Activated CD8-positive, alpha-beta T cell treated with anti-CD3 and anti-CD28 coated beads for 36 hours (primary cell): ENCODE data around the gene HERC2. TPM values are rescaled to one million over a fixed set of nuclear protein-coding genes. Genes with fewer than 3 reads are reported as not detected.

Source experiments
- ATAC-seq: fragments of 200-7000 bp; cut with Tn5 transposase; one replicate; pipeline ENCODE4 v1.10.0; 2021; ENCODE audit warnings: mild to moderate bottlenecking, moderate library complexity
- CTCF ChIA-PET: fragments of 350-600 bp; sonication (Branson Sonifier 250); formaldehyde crosslinking; loops from one replicate; lab custom pipeline; 2021; ENCODE audit warnings: antibody characterized with exemption; lab: Charles Lee
- POLR2A ChIA-PET: fragments of 350-600 bp; sonication (Branson Sonifier 250); formaldehyde crosslinking; loops from one replicate; lab custom pipeline; 2021; ENCODE audit warnings: antibody characterized with exemption; lab: Charles Lee
- DNase-seq: peaks from one replicate; pipeline ENCODE4 v3.0.0-alpha.2; 2020
- H3K27ac Mint-ChIP-seq: one replicate; pipeline ENCODE4 v1.8.0; 2021; ENCODE audit warnings: mild to moderate bottlenecking, mixed read lengths
- H3K27me3 Mint-ChIP-seq: one replicate; pipeline ENCODE4 v1.8.0; 2021; ENCODE audit warnings: mixed read lengths
- H3K36me3 Mint-ChIP-seq: one replicate; pipeline ENCODE4 v1.8.0; 2021; ENCODE audit warnings: low read depth, mixed read lengths
- H3K4me1 Mint-ChIP-seq: one replicate; pipeline ENCODE4 v1.8.0; 2021; ENCODE audit warnings: low read depth, mixed read lengths
- H3K4me3 Mint-ChIP-seq: one replicate; pipeline ENCODE4 v1.8.0; 2021; ENCODE audit warnings: mild to moderate bottlenecking, moderate library complexity, mixed read lengths
- H3K9me3 Mint-ChIP-seq: one replicate; pipeline ENCODE4 v1.8.0; 2021; ENCODE audit warnings: mixed read lengths
- CTCF ChIP-seq: fragments of 200-600 bp; IDR thresholded peaks from one replicate; pipeline ENCODE4 v1.8.0; 2022; ENCODE audit warnings: antibody characterized with exemption, mild to moderate bottlenecking
- intact Hi-C: fragments of 100-400 bp; cut with micrococcal nuclease; formaldehyde crosslinking; loops from one replicate; pipeline ENCODE4 v1.10.0; 2022
- total RNA-seq, 2 experiments: library from RNA; stranded (reverse); gene quantifications; one replicate each; pipeline ENCODE4 v1.2.3, GENCODE V29; 2021

The HERC2 gene
- total RNA-seq, 2 experiments from 2014 or later = 29.5 to 32.3 TPM

- ChIA-PET CTCF (no interaction called here), POLR2A (no interaction called here)
- H3K4me3 Mint-ChIP-seq = no peak overlapping the region
Measured at GRCh38 chr15:28182216-28182615, 139.8 kb downstream of the HERC2 start.

DNA sequence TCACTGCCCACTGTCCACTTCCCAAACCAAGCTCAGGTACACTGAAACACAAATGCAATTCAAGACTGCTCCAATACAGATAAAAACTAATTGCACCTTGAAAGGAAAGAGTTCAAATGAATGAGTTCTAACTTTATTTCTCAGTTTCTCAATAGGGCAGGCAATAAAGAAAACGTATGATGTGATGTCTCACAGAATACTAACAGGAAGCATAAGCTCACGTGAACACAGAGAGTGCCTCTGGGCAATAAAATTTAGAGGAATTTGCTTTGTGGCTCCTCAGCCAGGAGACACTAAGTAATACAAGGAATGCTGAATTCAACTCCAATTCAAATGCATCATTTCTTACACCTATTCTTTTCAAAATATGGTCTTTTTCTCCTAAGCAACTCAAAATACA, 140.6 kb downstream of the HERC2 start:
- POLR2A ChIA-PET = no interaction called here
- H3K4me1 Mint-ChIP-seq = no peaks in the 10 kb centered on the region
- peaks cover 13% of the 10 kb centered on the region for H3K36me3 Mint-ChIP-seq

More at GRCh38 chr15:28182216-28182615, 139.8 kb downstream of the HERC2 start:
- Mint-ChIP-seq H3K27ac (no peak overlapping the region), H3K36me3 (peaks cover 10% of the 10 kb centered on the region), H3K27me3 (no peaks in the 10 kb centered on the region), H3K4me1 (no peaks in the 10 kb centered on the region), H3K9me3 (no peaks in the 10 kb centered on the region)
- ATAC-seq (no peak), DNase-seq (no peak)
- intact Hi-C loops = no loop called here
- no peak for TF ChIP-seq CTCF

GRCh38 chr15:28179270-28179669, 142.7 kb downstream of the HERC2 start:
- no peak for ATAC-seq
- POLR2A ChIA-PET = no interaction called here
- Mint-ChIP-seq H3K27me3 (no peaks in the 10 kb centered on the region), H3K4me3 (no peak overlapping the region), H3K4me1 (no peaks in the 10 kb centered on the region), H3K27ac (no peak overlapping the region), H3K9me3 (no peaks in the 10 kb centered on the region), H3K36me3 (peaks cover 20% of the 10 kb centered on the region)
- TF ChIP-seq CTCF = no peak
- no peak for DNase-seq
- CTCF ChIA-PET = interaction anchor here (1.0 kb wide), 1 partner anchor 53 kb away, joined by 3 read pairs; no protein-coding TSS in a partner anchor
- intact Hi-C loops = no loop called here

More for the DNA sequence above, 140.6 kb downstream of the HERC2 start:
- Mint-ChIP-seq H3K4me3 (no peak overlapping the region), H3K27ac (no peak overlapping the region), H3K27me3 (no peaks in the 10 kb centered on the region), H3K9me3 (no peaks in the 10 kb centered on the region)
- intact Hi-C loops = no loop called here
- CTCF ChIA-PET = no interaction called here
- no peak for DNase-seq
- ATAC-seq = no peak
- TF ChIP-seq CTCF = no peak

GRCh38 chr15:28178727-28179126, 143.3 kb downstream of the HERC2 start:
- no peak overlapping the region for H3K4me3 Mint-ChIP-seq
- CTCF ChIA-PET = interaction anchor here (1.0 kb wide), 1 partner anchor 53 kb away, joined by 3 read pairs; no protein-coding TSS in a partner anchor
- H3K27me3 Mint-ChIP-seq = no peaks in the 10 kb centered on the region
- peaks cover 23% of the 10 kb centered on the region for H3K36me3 Mint-ChIP-seq
- no peak for TF ChIP-seq CTCF
- DNase-seq (no peak), ATAC-seq (no peak)
- H3K27ac Mint-ChIP-seq = no peak overlapping the region
- intact Hi-C loops = no loop called here
- POLR2A ChIA-PET = no interaction called here
- H3K4me1 Mint-ChIP-seq = no peaks in the 10 kb centered on the region
- no peaks in the 10 kb centered on the region for H3K9me3 Mint-ChIP-seq

DNA sequence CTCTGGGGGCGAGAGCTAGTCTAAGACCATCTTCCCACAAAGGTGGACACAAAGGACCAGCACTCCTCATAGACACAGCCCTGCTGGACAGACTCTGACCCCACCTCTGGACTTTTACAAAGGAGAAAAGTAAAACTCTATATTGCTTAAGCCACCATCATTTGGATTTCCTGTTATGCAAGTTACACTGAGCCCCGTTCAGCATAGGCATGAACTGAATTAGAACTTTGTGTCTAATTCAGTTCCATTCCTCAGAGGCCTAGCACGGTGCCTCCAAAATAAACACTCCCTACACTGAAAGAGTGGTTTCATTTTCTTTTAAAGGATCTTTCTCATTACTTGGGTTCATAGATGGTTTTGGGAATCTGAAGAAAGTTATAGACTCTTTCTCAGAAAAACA, 143.7 kb downstream of the HERC2 start:
- H3K4me3 Mint-ChIP-seq = no peak overlapping the region
- ChIA-PET CTCF (no interaction called here), POLR2A (no interaction called here)
- H3K36me3 Mint-ChIP-seq = peaks cover 27% of the 10 kb centered on the region
- ATAC-seq (no peak), DNase-seq (no peak)
- TF ChIP-seq CTCF = no peak
- H3K9me3 Mint-ChIP-seq = no peaks in the 10 kb centered on the region
- no peak overlapping the region for H3K27ac Mint-ChIP-seq
- no peaks in the 10 kb centered on the region for H3K27me3 Mint-ChIP-seq
- no peaks in the 10 kb centered on the region for H3K4me1 Mint-ChIP-seq
- intact Hi-C loops = no loop called here
